RWPE2 (cell line): ENCODE measurements around the gene BLACAT1.
"Not testable (repeated sequence)": the region's sequence is repeated elsewhere in the genome, so short reads cannot be mapped to it uniquely, and the experiment has no call there.

Experiments used
- ATAC-seq: fragments of 200-7000 bp; cut with Tn5 transposase; 3 replicates; pipeline ENCODE4 v1.9.1; 2021; ENCODE audit warnings: low read depth
- DNase-seq: peaks from one replicate; pipeline ENCODE4 v3.0.0-alpha.2; 2020; ENCODE audit warnings: low spot score
- H3K27ac ChIP-seq: fragments of 450-650 bp; 2 replicates; pipeline ENCODE4 v1.5.1; 2017; ENCODE audit warnings: mild to moderate bottlenecking; ENCODE audit not compliant: poor library complexity, severe bottlenecking
- H3K27me3 ChIP-seq: fragments of 250-450 bp; sonication (Bioruptor Pico); 2 replicates; pipeline ENCODE4 v1.5.1; 2021; ENCODE audit warnings: mild to moderate bottlenecking, moderate library complexity; ENCODE audit not compliant: insufficient read depth, poor library complexity, severe bottlenecking
- H3K36me3 ChIP-seq: fragments of 250-450 bp; sonication (Bioruptor Pico); 2 replicates; pipeline ENCODE4 v1.5.1; 2020; ENCODE audit warnings: low read depth, mild to moderate bottlenecking, moderate library complexity
- H3K4me1 ChIP-seq: fragments of 250-450 bp; sonication (Bioruptor Pico); 2 replicates; pipeline ENCODE4 v1.5.1; 2021; ENCODE audit warnings: mild to moderate bottlenecking, moderate library complexity; ENCODE audit not compliant: insufficient read depth, poor library complexity, severe bottlenecking
- H3K4me3 ChIP-seq: fragments of 250-450 bp; sonication (Bioruptor Pico); 2 replicates; pipeline ENCODE4 v1.5.1; 2021; ENCODE audit warnings: mild to moderate bottlenecking, moderate library complexity; ENCODE audit not compliant: severe bottlenecking
- H3K9me3 ChIP-seq: fragments of 250-450 bp; sonication (Bioruptor Pico); 2 replicates; pipeline ENCODE4 v1.5.1; 2021; ENCODE audit warnings: mild to moderate bottlenecking, moderate library complexity; ENCODE audit not compliant: severe bottlenecking
- CTCF ChIP-seq: fragments of 450-650 bp; IDR thresholded peaks from one replicate; pipeline ENCODE4 v1.5.1; 2017; ENCODE audit warnings: mild to moderate bottlenecking, moderate library complexity; ENCODE audit not compliant: poor library complexity, severe bottlenecking

BLACAT1 gene

GRCh38 chr1:205420938-205421337 is 34.9 kb downstream of the BLACAT1 start:
- Histone ChIP-seq H3K27ac (no peak overlapping the region), H3K4me3 (no peak overlapping the region), H3K27me3 (no peaks in the 10 kb centered on the region), H3K36me3 (no peaks in the 10 kb centered on the region), H3K4me1 (no peaks in the 10 kb centered on the region), H3K9me3 (no peaks in the 10 kb centered on the region)
- DNase-seq (no peak), ATAC-seq (no peak)
- no peak for TF ChIP-seq CTCF

GRCh38 chr1:205417870-205418635 is 37.8 kb downstream of the BLACAT1 start:
- Histone ChIP-seq H3K4me3 (no peak overlapping the region), H3K9me3 (no peaks in the 10 kb centered on the region), H3K4me1 (no peaks in the 10 kb centered on the region), H3K27ac (no peak overlapping the region), H3K27me3 (no peaks in the 10 kb centered on the region), H3K36me3 (no peaks in the 10 kb centered on the region)
- no peak for TF ChIP-seq CTCF
- ATAC-seq (no peak), DNase-seq (no peak)

- Histone ChIP-seq H3K36me3 (no peaks in the 10 kb centered on the region), H3K27ac (no peak overlapping the region), H3K9me3 (no peaks in the 10 kb centered on the region), H3K27me3 (no peaks in the 10 kb centered on the region), H3K4me1 (no peaks in the 10 kb centered on the region), H3K4me3 (no peak overlapping the region)
- ATAC-seq (no peak), DNase-seq (no peak)
- no peak for TF ChIP-seq CTCF
Observed at GRCh38 chr1:205416322-205416721, 39.5 kb downstream of the BLACAT1 start.

- Histone ChIP-seq H3K9me3 (no peaks in the 10 kb centered on the region), H3K27ac (no peak overlapping the region), H3K27me3 (no peaks in the 10 kb centered on the region), H3K4me3 (no peak overlapping the region), H3K4me1 (no peaks in the 10 kb centered on the region), H3K36me3 (no peaks in the 10 kb centered on the region)
- DNase-seq, result no peak
- TF ChIP-seq CTCF, result no peak
- ATAC-seq, result no peak
Observed at GRCh38 chr1:205410581-205411298, 45.1 kb downstream of the BLACAT1 start.

GRCh38 chr1:205407970-205408369 is 47.9 kb downstream of the BLACAT1 start:
- H3K9me3 ChIP-seq, result no peaks in the 10 kb centered on the region
- TF ChIP-seq CTCF, result no peak
- H3K36me3 ChIP-seq, result no peaks in the 10 kb centered on the region
- no peak overlapping the region for H3K27ac ChIP-seq
- H3K4me1 ChIP-seq, result no peaks in the 10 kb centered on the region
- ATAC-seq (no peak), DNase-seq (no peak)
- no peaks in the 10 kb centered on the region for H3K27me3 ChIP-seq
- H3K4me3 ChIP-seq, result no peak overlapping the region

- ATAC-seq, H3K27me3 ChIP-seq, H3K27ac ChIP-seq, H3K36me3 ChIP-seq, DNase-seq, H3K4me1 ChIP-seq, H3K9me3 ChIP-seq, H3K4me3 ChIP-seq: not testable (repeated sequence)
Observed at GRCh38 chr1:205406252-205406651, 49.6 kb downstream of the BLACAT1 start.
